HG03196 (cell line): ENCODE measurements around the gene EPO.
"Not testable (repeated sequence)": the region's sequence is repeated elsewhere in the genome, so short reads cannot be mapped to it uniquely, and the experiment has no call there.

Experiments used
- ATAC-seq: cut with Tn5 transposase; IDR thresholded peaks from one replicate; pipeline ENCODE4 v1.9.1; 2021; ENCODE audit not compliant: unreplicated experiment

Gene EPO

GRCh38 chr7:100701089-100701488, 19.2 kb upstream of the EPO start:
- ATAC-seq: not testable (repeated sequence)

GRCh38 chr7:100705320-100705752, 14.9 kb upstream of the EPO start:
- peak; percentile 63 for ATAC-seq

- ATAC-seq: peak; percentile 87
These were observed 14.3 kb upstream of the EPO start, which contains the start of gene POP7 for GRCh38 chr7:100705753-100706671. Gene POP7, plus strand, starts transcription at chr7:100706121. Its CDS starts 710 bp downstream, at chr7:100706831.

- ATAC-seq: no peak
These were observed 13.5 kb upstream of the EPO start for GRCh38 chr7:100706672-100707311.

DNA sequence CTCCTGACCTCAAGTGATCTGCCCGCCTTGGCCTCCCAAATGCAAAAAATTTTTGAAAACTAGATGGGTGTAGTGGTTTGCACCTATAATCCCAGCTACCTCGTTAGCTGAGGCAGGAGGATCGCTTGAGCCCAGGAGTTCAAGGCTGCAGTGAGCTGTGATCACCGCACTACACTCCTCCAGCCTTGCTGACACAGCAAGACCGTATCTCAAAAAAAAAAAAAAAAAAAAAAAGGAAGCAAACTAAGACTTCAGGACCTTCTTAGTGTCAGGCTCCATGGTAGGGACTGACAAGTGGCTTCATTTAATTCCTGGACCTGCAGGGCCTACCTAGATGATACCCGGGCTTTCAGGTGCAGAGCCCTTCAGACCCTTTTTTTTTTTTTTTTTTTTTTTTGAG, 11.9 kb upstream of the EPO start:
- ATAC-seq: no peak

DNA sequence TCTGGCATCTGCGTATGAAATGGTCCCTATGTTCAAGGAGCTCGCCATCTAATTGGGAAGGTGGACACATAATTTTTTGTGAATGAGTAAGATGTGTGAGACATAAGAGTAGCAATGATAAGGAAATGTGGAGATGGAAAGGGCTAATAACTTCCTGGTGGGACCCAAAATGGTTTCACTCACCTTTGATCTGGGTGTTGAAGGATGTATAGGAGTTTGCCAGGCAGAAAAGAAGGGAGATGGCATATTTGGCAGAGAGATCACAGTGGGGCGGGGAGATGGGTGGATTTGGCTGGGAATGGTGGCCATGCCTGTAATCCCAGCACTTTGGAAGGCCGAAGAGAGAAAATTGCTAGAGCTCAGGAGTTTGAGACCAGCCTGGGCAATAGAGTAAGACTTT, 9.8 kb upstream of the EPO start:
- ATAC-seq: no peak

GRCh38 chr7:100711369-100711768, 8.9 kb upstream of the EPO start:
- ATAC-seq: no peak

DNA sequence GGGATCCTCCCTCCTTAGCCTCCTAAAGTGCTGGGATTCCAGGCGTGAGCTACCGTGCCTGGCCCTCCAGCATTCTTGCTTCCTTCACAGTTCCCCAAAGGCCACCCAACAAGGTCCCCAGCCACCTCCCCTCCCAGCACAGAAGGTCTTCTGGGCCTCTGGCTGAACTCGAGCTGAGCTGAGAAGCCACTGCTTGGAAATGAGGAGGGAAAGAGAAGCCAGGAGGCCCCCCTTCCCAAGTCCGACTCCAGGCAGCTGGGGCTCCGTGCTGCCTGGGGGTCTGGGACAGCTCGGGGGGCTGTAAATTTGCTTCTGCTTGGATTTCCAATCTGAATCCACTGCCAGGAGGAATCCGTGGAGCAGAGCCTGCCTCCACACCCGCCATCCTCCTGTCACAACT, 5.5 kb upstream of the EPO start:
- ATAC-seq: no peak

- ATAC-seq: not testable (repeated sequence)
These were observed 3.2 kb upstream of the EPO start for GRCh38 chr7:100717073-100717472.

DNA sequence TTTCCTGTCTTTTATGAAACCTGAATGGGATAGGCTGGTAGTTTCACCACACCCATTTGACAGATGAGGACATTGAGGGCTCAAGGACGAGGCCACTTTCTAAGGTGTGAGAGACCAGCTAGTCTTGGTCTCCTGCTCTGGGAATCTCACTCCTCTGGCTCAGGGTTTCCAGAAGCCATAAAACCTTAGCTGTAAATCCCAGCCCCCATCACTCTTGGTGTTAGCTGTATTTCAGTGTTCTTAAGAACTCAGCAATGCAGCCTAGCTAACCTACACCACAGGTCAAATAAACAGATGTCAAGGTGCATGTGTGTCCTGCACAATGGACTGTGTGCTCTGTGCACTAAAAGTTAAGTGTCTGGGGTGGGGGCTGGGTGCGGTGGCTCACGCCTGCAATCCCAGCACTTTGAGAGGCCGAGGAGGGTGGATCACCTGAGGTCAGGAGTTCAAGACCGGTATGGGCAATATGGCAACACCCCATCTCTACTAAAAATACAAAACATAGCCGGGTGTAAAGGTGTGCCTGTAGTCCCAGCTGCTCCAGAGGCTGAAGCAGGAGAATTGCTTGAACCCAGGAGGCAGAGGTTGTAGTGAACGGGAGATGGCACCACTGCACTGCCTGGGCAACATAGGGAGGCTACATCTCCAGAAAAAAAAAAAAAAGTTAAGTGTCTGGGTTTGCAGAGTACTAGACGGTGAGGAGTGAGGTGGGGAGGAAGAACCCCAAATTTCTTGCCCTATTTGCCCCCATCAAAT, 567 bp upstream of the EPO start:
- no peak for ATAC-seq

- ATAC-seq: no peak
These were observed 620 bp downstream of the EPO start for GRCh38 chr7:100720671-100721504.

DNA sequence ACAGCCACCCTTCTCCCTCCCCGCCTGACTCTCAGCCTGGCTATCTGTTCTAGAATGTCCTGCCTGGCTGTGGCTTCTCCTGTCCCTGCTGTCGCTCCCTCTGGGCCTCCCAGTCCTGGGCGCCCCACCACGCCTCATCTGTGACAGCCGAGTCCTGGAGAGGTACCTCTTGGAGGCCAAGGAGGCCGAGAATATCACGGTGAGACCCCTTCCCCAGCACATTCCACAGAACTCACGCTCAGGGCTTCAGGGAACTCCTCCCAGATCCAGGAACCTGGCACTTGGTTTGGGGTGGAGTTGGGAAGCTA, 1.2 kb downstream of the EPO start:
- no peak for ATAC-seq

DNA sequence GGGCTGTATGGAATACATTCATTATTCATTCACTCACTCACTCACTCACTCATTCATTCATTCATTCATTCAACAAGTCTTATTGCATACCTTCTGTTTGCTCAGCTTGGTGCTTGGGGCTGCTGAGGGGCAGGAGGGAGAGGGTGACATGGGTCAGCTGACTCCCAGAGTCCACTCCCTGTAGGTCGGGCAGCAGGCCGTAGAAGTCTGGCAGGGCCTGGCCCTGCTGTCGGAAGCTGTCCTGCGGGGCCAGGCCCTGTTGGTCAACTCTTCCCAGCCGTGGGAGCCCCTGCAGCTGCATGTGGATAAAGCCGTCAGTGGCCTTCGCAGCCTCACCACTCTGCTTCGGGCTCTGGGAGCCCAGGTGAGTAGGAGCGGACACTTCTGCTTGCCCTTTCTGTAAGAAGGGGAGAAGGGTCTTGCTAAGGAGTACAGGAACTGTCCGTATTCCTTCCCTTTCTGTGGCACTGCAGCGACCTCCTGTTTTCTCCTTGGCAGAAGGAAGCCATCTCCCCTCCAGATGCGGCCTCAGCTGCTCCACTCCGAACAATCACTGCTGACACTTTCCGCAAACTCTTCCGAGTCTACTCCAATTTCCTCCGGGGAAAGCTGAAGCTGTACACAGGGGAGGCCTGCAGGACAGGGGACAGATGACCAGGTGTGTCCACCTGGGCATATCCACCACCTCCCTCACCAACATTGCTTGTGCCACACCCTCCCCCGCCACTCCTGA, 2.4 kb downstream of the EPO start:
- no peak for ATAC-seq

DNA sequence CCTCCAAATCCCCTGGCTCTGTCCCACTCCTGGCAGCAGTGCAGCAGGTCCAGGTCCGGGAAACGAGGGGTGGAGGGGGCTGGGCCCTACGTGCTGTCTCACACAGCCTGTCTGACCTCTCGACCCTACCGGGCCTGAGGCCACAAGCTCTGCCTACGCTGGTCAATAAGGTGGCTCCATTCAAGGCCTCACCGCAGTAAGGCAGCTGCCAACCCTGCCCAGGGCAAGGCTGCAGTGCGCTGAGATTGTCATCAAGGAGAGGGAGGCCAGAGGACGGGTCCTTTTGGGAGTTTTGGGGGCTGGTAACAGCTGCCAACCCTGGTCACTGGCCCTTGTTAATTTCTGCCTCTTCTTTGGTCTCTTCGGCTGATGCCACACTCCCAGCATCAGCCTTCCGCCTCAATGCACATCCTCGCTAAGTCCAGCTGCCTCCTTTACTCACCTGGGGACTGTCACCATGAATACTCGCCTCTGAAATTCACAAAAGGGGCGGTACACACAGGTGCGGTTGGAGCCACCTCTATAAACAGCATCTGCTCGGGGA, 3.5 kb downstream of the EPO start:
- no peak for ATAC-seq

DNA sequence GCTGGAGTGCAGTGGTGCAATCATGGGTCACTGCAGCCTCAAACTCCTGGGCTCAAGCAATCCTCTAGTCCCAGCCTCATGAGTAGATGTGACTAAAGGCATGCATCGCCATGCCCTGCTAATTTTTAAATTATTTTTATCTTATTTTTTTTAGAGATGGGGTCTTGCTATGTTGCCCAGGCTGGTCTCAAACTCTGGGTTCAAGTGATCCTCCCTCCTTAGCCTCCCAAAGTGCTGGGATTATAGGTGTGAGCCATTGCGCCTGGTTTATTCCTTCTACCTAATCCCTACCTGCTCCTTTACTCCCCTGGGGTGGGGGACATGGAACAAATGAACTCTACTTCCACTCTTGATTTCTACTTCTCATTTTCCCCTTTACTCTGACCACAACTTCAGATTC, 4.1 kb downstream of the EPO start:
- not testable (repeated sequence) for ATAC-seq

DNA sequence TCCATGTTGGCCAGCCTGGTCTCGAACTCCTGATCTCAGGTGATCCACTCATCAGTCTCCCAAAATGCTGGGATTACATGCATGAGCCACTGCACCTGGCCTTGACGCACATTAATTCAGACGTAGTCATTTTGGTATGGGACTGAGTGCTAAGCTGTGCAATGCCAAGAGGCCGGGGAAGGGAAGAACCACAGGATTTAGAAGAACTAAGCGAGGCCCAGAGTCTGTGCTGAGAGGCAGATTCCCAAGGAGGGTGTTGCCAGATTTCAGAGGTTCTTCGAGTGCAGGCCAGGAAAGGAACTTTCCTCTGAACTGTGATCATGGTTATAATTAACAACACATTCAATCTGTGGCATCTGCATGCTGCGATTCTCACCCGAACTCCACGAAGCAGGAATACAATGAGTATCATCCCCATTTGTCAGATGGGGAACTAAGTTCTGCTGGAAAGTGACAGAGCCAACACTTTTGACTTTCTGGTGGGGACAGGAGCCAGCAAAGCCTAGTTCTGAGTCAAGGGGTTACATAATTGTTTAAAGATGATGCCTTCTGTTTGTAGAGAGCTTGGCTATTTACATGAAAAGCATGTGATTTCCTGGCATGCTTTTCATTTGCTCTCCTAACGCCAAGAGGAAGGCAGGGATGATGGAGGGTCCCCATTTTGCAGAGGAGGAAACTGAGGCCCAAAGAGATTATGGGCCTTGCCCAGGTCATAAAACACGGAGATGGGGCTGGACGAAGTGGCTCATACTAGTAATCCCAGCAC, 6.9 kb downstream of the EPO start:
- no peak for ATAC-seq

GRCh38 chr7:100728196-100728595, 7.9 kb downstream of the EPO start:
- no peak for ATAC-seq

- no peak for ATAC-seq
These were observed 10.0 kb downstream of the EPO start for GRCh38 chr7:100730136-100730800.
